ENCODE measurements around the gene NLRP11.

The NLRP11 gene

GRCh38 chr19:55812449-55812848 is 19.4 kb downstream of the NLRP11 start:
- Histone ChIP-seq H3K27ac (replicated peaks) (no peak overlapping the region), H3K4me3 (replicated peaks; ENCODE audit: insufficient read depth, low read length) (no peak overlapping the region), H3K27me3 (ENCODE audit: insufficient read depth, poor library complexity, severe bottlenecking) (no peaks in the 10 kb centered on the region)
- TF ChIP-seq SPI1 (IDR thresholded peaks at IDR 0.05; ENCODE audit: borderline replicate concordance, low read depth) (no peak), GABPA (IDR thresholded peaks at IDR 0.05; ENCODE audit: low read depth) (no peak), POLR2AphosphoS5 (IDR thresholded peaks at IDR 0.05; ENCODE audit: low read depth) (no peak), CTCF (IDR thresholded peaks at IDR 0.05; ENCODE audit: insufficient read depth, low read length) (no peak)
- TF ChIP-seq, protein P1, sequence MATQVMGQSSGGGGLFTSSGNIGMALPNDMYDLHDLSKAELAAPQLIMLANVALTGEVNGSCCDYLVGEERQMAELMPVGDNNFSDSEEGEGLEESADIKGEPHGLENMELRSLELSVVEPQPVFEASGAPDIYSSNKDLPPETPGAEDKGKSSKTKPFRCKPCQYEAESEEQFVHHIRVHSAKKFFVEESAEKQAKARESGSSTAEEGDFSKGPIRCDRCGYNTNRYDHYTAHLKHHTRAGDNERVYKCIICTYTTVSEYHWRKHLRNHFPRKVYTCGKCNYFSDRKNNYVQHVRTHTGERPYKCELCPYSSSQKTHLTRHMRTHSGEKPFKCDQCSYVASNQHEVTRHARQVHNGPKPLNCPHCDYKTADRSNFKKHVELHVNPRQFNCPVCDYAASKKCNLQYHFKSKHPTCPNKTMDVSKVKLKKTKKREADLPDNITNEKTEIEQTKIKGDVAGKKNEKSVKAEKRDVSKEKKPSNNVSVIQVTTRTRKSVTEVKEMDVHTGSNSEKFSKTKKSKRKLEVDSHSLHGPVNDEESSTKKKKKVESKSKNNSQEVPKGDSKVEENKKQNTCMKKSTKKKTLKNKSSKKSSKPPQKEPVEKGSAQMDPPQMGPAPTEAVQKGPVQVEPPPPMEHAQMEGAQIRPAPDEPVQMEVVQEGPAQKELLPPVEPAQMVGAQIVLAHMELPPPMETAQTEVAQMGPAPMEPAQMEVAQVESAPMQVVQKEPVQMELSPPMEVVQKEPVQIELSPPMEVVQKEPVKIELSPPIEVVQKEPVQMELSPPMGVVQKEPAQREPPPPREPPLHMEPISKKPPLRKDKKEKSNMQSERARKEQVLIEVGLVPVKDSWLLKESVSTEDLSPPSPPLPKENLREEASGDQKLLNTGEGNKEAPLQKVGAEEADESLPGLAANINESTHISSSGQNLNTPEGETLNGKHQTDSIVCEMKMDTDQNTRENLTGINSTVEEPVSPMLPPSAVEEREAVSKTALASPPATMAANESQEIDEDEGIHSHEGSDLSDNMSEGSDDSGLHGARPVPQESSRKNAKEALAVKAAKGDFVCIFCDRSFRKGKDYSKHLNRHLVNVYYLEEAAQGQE (IDR thresholded peaks at IDR 0.05; ENCODE audit: insufficient replicate concordance, low read depth): no peak
- DNase-seq (ENCODE audit: low read depth in 1 of 2, low spot score in 1 of 2): no peak

- TF ChIP-seq, protein P1 (IDR thresholded peaks at IDR 0.05; ENCODE audit: insufficient replicate concordance, low read depth): no peak
- TF ChIP-seq POLR2AphosphoS5 (IDR thresholded peaks at IDR 0.05; ENCODE audit: low read depth): no peak
- no peak for TF ChIP-seq GABPA (IDR thresholded peaks at IDR 0.05; ENCODE audit: low read depth)
- no peak for TF ChIP-seq CTCF (IDR thresholded peaks at IDR 0.05; ENCODE audit: insufficient read depth, low read length)
- TF ChIP-seq SPI1 (IDR thresholded peaks at IDR 0.05; ENCODE audit: borderline replicate concordance, low read depth): no peak
- Histone ChIP-seq H3K27me3 (ENCODE audit: insufficient read depth, poor library complexity, severe bottlenecking) (no peaks in the 10 kb centered on the region), H3K4me3 (replicated peaks; ENCODE audit: insufficient read depth, low read length) (no peak overlapping the region), H3K27ac (replicated peaks) (no peak overlapping the region)
- no peak for DNase-seq (ENCODE audit: low read depth in 1 of 2, low spot score in 1 of 2)
These were observed 20.5 kb downstream of the NLRP11 start for GRCh38 chr19:55811340-55811739.

DNA sequence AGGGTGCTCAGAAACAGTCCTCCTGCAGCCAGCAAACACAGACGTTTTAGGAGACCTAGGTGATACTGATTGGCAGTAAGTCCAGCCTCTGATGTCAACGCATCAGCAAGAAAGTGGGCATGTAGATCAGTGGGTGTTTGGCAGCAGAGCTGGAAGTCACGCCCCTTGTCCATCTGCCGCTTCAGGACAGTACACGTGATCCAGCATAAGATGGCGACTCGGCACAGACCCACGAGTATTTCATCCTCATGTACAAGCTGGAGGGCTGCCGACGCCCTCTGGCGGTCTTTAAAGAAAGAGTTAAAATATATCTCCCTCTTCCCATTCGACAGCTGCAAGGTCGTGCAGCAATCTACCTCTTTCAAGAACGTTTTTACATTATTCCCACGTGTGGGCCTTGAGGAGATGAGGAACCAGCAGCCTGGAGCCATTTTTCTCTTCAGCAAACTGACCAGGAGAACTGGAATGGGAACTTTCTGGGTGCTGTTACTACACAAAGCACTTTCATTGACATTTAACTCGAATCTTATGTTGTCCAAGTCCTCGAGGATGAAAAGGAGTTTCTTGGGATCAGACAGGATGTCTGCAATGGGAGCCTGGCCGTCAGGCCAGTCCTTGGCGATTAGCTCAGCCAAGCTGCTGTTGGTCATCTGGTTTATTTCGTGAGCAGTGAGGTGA is 22.3 kb downstream of the NLRP11 start:
- peak; percentile 50 to 79 for DNase-seq (ENCODE audit: low read depth in 1 of 2, low spot score in 1 of 2)
- H3K27me3 ChIP-seq (ENCODE audit: insufficient read depth, poor library complexity, severe bottlenecking): no peaks in the 10 kb centered on the region
- no peak overlapping the region for H3K4me3 ChIP-seq (replicated peaks; ENCODE audit: insufficient read depth, low read length)
- peak; percentile 25 for TF ChIP-seq CTCF (IDR thresholded peaks at IDR 0.05; ENCODE audit: insufficient read depth, low read length)
- no peak for TF ChIP-seq SPI1 (IDR thresholded peaks at IDR 0.05; ENCODE audit: borderline replicate concordance, low read depth)
- TF ChIP-seq, protein P1 (IDR thresholded peaks at IDR 0.05; ENCODE audit: insufficient replicate concordance, low read depth): no peak
- no peak for TF ChIP-seq GABPA (IDR thresholded peaks at IDR 0.05; ENCODE audit: low read depth)
- TF ChIP-seq POLR2AphosphoS5 (IDR thresholded peaks at IDR 0.05; ENCODE audit: low read depth): no peak
- H3K27ac ChIP-seq (replicated peaks): no peak overlapping the region

Measured in HL-60 (cell line).